Ramos (cell line): Measurements from ENCODE around the gene DENND2C.

Experiments used
- in situ Hi-C: fragments of 300-500 bp; cut with MboI; formaldehyde crosslinking; loops from one replicate; pipeline ENCODE4 v1.14.3; 2022; ENCODE audit warnings: low sequenced_read_pairs; ENCODE audit not compliant: unreplicated experiment

The DENND2C gene

DNA sequence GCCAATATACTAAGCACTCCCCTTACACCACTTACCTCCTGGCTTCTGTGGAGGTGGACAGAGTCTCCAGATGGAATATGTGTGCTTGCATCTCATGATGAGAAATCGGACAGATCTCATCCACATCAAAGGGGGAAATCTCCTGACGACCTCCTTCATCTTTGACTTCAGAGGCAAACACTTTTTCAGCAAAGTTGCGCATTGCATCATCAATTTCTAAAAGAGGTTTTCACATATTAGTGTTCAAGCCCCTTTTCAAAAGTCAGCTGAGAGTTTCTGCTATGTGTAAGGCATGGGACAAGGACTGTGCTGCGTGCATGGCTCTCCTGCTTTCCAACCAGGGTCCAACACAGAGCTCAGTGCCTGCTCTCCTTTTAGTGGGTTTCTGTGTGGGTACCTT lies 18.7 kb upstream of the DENND2C start:
- in situ Hi-C loops: no loop called here

DNA sequence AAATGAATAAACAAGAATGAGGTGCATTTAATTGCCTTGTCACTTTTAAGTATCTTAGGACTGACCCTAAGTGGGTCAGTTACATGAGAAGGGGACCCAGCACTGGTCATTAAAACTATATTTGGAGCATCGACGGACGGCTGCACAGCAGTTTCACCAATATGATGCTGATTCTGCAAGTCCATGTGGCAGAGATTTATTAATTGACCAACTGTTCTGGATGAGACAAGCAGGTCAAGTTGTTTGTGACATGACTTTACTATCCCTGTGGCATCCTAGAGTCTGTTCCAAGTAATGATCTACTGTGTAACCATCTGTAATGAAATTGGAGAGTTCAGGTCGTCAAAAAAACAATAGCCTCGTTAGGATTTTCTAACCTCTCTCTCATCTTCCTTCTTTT lies 16.0 kb upstream of the DENND2C start:
- in situ Hi-C loops: no loop called here

DNA sequence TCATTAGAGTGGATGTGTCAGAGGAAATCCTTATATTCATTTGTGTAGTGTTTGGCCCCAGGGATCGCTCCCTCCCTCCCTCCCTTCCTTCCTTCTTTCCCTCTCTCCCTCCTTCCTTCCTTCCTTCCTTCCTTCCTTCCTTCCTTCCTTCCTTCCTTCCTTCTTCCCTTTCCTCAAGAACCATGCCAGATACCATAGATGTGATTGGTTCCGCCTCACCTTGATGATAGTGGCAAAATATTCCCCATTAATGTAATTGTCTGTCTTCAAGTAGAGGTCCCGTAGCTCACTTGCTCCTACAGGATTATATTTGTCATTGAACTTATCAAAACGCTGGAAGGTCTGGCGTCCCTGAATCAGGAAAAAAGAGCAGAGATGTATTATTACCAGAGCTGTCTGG lies 7.8 kb upstream of the DENND2C start:
- in situ Hi-C loops: no loop called here

- in situ Hi-C loops: no loop called here
These were observed 6.3 kb upstream of the DENND2C start for GRCh38 chr1:114676115-114676514.

GRCh38 chr1:114671939-114672275 lies 2.1 kb upstream of the DENND2C start:
- in situ Hi-C loops: no loop called here

GRCh38 chr1:114671011-114671938 lies 1.4 kb upstream of the DENND2C start:
- in situ Hi-C loops: no loop called here

DNA sequence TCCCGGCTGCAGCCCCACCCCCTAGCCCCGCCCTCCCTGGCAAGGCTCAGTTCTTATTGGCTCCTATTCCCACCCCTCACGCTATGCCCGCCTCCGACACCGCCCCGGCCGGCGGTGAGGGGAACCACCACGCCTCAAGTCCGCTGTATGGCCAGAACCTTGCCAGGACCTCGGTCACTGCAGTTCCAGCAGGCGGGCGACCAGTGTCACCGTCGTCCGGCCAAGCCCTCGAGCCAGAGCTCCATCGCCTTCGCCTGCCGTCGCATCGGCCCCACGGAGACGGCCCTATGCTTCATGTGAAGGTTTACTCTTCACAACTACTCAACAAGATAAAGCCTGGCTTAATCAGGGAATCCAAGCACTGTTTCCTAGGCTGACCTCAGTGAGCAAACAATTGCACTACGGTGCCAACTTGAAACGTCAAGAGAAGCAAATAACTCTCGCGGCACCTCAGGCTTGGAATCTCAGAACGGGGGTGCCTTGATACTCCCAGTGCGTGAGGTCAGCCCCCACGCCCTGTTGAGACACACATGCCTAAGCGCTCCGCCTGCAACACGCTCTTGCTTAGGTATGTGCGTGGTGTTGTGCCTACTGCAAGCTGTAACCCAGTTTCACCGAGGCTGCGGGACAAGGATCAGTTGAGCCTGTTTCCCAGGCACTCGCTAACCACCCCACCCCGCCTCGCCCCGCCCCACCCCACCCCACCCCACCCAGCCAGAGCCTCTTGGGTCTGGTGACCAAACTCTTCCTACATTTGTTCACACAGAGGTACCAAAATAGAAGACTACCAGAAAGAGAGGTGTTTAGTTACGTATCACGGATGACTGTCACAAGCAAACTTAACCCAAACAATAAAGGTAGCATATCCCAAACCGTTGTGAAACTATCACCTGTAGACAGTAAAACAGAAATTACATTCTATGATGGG lies 498 bp upstream of the DENND2C start:
- in situ Hi-C loops: no loop called here

DNA sequence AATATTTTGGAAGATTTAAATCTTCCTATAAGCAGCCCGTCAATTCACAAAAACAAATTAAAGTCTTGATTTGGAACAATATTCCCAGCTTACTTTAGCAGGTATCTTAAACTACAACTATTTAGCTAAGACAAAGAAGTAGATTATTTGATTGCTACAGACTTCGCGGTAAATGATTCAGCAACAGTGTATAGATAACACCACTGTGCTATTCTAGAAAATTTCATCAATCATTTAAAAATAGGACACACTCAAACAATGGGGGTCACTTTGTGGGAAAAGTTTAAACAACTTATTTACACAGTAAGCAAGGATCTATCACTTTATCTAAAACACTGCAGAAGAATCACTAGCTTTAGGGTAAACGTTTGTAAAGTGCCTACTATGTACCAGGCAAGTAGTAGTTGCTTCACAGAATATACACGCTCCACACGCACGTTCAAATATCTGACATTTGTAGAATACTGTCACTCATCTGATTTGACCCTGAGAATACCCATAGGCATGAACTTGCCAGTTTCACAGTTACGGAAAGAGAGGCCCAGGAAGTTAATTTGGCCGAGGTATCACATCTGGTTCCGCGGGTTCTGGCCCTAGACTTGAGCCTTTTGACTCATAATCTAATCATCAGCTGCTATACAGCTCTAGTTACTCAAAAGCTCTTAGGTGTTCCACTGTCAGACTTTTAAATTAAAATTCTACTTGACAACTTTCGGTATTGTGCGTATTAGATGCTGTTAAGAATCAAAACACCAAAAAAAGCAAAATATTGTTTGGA lies 876 bp downstream of the DENND2C start:
- in situ Hi-C loops: no loop called here

- in situ Hi-C loops: no loop called here
These were observed 1.5 kb downstream of the DENND2C start for GRCh38 chr1:114668373-114668772.

GRCh38 chr1:114666954-114667353 lies 2.9 kb downstream of the DENND2C start:
- in situ Hi-C loops: no loop called here

DNA sequence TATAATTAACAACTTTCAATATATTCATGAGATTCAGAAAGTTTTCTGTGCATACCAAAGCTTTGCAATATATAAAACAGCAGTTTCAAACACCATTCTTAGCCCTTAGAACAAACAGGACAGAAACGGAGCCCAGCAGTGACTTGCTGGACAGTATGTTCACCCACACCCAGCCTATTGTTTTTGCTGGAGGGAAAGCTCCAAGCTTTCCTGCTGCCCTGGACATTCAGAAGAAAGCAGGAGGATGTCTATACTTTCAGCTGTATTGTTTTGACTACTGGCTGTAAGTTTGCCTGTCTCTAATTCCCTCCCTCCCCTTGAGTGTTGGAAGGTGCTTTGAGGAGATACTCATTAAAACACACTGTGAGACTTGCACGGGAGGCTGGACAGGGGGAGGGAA lies 9.6 kb downstream of the DENND2C start:
- in situ Hi-C loops: no loop called here

DNA sequence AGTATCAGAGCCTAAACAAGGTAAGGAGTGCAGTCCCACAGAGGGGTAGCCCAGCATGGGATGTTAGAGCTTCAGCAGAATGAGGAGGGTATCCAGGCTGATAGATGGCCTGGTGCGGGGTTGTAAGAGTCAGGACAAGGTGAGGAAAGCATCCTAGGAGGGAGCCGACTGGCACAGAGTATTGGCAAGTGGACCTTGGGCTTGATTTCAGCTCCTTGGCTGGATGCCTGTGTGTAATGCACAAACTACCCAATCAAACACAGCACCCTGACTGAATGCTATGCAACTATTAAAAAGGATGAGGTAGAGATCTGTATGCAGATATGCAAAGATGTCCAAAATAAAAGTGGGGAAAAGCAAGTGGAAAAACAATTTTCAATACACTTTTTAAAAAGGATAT lies 18.0 kb downstream of the DENND2C start:
- in situ Hi-C loops: no loop called here

DNA sequence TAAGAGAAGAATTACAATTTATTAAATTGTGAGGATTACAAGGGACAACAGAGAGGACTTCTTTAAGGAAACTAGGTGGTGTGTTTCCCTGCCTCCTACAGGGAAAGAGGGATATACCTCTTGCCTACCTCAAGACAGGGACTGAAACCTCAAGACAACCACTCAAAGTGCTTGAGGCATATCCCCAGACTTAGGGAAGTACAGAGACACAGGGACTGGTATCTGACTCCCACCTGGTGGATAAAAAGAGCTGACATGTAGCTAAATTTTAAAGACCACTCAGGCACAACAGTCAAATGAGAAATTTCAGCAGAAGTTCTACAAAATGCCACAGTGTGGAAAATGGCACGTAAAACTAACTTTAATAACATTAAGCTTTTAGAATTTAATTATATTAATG lies 21.3 kb downstream of the DENND2C start:
- in situ Hi-C loops: no loop called here

- in situ Hi-C loops: no loop called here
These were observed 28.5 kb downstream of the DENND2C start for GRCh38 chr1:114641377-114641776.

DNA sequence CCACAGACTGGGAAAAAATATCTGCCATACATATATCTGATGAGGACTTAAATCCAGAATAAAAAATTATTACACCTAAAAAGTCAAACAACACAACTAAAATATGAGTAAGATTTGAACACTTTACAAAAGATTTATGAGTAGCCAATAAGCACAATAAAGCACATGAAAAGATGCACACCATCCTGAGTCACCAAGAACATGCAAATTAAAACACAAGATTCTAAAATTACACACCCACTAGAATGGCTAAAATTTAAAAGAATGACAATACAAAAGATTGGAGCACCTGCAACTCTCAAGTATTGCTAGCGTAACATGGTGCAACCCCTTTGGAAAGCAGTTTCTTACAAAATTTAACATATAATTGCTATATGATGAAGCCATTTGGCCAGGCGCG lies 30.9 kb downstream of the DENND2C start:
- in situ Hi-C loops: no loop called here

DNA sequence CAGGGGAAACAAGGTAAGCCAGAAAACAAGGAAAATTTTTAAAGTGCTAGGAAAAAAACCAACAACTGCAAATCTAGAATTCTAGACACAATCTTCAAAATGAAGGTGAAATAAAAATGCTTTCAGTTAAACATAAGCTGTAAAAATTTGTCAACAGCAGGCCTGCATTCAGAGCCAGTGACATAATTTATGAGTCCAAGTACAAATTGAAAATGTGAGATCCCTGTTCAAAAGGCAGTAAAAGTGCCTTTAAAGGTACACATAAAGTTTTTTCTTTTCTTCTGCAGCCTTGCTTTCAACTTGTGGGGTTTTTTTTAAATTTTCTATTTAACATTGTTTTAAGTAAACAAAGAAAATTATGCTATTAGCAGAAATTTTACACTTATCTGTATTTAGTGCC lies 37.4 kb downstream of the DENND2C start:
- in situ Hi-C loops: no loop called here

DNA sequence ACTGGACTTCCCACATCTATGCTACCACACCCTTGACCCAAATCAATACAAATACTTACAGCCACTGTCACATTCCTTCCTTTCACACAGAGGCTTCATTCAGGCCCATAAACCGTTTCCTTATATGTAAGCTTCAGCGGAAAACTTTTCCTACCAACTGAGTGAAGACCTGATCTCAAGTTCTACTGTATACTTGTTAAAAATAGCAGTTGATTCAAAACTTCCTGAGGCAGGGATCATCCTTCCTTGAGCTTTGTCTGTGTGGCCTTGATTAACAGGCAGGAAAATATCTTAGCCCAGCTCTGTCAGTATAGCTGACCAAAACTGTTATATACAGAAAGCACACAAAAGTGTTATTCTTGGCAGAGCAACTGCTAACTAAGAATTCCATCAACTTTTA lies 42.7 kb downstream of the DENND2C start:
- in situ Hi-C loops: no loop called here

- in situ Hi-C loops: no loop called here
These were observed 46.5 kb downstream of the DENND2C start for GRCh38 chr1:114623364-114623763.

GRCh38 chr1:114620419-114620818 lies 49.4 kb downstream of the DENND2C start:
- in situ Hi-C loops: no loop called here

DNA sequence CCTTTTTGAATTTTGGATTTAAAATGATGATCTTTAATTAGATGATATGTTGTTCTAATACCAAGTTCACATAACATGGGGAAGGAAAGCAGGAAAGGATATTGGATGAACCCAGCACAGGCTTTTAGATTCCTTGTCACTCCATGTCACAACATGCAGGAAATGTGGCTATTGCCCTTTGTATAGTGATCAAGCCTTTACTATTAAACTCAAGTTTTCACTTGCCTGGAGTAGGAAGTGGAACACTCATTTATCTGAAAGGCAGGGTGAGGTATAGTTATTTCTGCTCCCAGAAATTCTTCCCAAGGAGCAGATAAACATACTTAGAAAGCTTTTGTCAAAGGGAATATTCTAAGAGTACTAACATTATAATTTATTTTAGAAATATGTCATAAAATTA lies 51.2 kb downstream of the DENND2C start:
- in situ Hi-C loops: no loop called here
